SK-N-SH treated with all-trans-retinoic acid at 6 μM for 48 hours (cell line): Measurements from ENCODE around the gene TLR9.

Experiments used
- ARNTL ChIP-seq: fragments of 450-650 bp; formaldehyde crosslinking; IDR thresholded peaks from 2 replicates; pipeline ENCODE4 v1.5.0; 2020; ENCODE audit warnings: low read depth, mild to moderate bottlenecking, moderate library complexity, borderline replicate concordance
- CREB5 ChIP-seq: fragments of 250-450 bp; sonication (Bioruptor Pico); IDR thresholded peaks from 2 replicates; pipeline ENCODE4 v1.5.1; 2020; ENCODE audit warnings: low read depth, mild to moderate bottlenecking, moderate library complexity
- CSDC2 ChIP-seq: fragments of 250-450 bp; sonication (Bioruptor Pico); IDR thresholded peaks from 2 replicates; pipeline ENCODE4 v1.5.0; 2020; ENCODE audit warnings: mild to moderate bottlenecking, moderate library complexity
- OSR1 ChIP-seq: fragments of 250-450 bp; sonication (Bioruptor Pico); IDR thresholded peaks from 2 replicates; pipeline ENCODE4 v1.8.0; 2022; ENCODE audit warnings: moderate library complexity, mild to moderate bottlenecking, inconsistent platforms
- SNAI2 ChIP-seq: fragments of 250-450 bp; sonication (Bioruptor Pico); IDR thresholded peaks from 2 replicates; pipeline ENCODE4 v1.5.0; 2020; ENCODE audit warnings: mild to moderate bottlenecking, moderate library complexity
- ZC3H10 ChIP-seq: fragments of 250-450 bp; sonication (Bioruptor Pico); IDR thresholded peaks from 2 replicates; pipeline ENCODE4 v1.5.1; 2021; ENCODE audit warnings: mild to moderate bottlenecking, moderate library complexity
- ZFP30 ChIP-seq: fragments of 450-650 bp; formaldehyde crosslinking; IDR thresholded peaks from 2 replicates; pipeline ENCODE4 v1.5.0; 2022; ENCODE audit warnings: mild to moderate bottlenecking, moderate library complexity
- TF ChIP-seq, protein P1 (sequence below): fragments of 250-450 bp; sonication (Bioruptor Pico); IDR thresholded peaks from 2 replicates; pipeline ENCODE4 v1.8.0; 2021; ENCODE audit warnings: low read depth, mild to moderate bottlenecking, moderate library complexity, borderline replicate concordance
- TF ChIP-seq, protein P2 (sequence below): fragments of 250-450 bp; sonication (Bioruptor Pico); IDR thresholded peaks from 2 replicates; pipeline ENCODE4 v1.8.0; 2020; ENCODE audit warnings: mild to moderate bottlenecking, moderate library complexity, borderline replicate concordance

- TF ChIP-seq ZC3H10 (CRISPR knock-in tag) (no peak), SNAI2 (CRISPR knock-in tag) (no peak), ZFP30 (CRISPR knock-in tag) (no peak), OSR1 (CRISPR knock-in tag) (no peak), CSDC2 (CRISPR knock-in tag) (no peak), CREB5 (CRISPR knock-in tag) (no peak), ARNTL (CRISPR knock-in tag) (no peak)
- TF ChIP-seq, protein P1, sequence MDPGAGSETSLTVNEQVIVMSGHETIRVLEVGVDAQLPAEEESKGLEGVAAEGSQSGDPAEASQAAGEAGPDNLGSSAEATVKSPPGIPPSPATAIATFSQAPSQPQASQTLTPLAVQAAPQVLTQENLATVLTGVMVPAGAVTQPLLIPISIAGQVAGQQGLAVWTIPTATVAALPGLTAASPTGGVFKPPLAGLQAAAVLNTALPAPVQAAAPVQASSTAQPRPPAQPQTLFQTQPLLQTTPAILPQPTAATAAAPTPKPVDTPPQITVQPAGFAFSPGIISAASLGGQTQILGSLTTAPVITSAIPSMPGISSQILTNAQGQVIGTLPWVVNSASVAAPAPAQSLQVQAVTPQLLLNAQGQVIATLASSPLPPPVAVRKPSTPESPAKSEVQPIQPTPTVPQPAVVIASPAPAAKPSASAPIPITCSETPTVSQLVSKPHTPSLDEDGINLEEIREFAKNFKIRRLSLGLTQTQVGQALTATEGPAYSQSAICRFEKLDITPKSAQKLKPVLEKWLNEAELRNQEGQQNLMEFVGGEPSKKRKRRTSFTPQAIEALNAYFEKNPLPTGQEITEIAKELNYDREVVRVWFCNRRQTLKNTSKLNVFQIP (CRISPR knock-in tag): no peak
- TF ChIP-seq, protein P2, sequence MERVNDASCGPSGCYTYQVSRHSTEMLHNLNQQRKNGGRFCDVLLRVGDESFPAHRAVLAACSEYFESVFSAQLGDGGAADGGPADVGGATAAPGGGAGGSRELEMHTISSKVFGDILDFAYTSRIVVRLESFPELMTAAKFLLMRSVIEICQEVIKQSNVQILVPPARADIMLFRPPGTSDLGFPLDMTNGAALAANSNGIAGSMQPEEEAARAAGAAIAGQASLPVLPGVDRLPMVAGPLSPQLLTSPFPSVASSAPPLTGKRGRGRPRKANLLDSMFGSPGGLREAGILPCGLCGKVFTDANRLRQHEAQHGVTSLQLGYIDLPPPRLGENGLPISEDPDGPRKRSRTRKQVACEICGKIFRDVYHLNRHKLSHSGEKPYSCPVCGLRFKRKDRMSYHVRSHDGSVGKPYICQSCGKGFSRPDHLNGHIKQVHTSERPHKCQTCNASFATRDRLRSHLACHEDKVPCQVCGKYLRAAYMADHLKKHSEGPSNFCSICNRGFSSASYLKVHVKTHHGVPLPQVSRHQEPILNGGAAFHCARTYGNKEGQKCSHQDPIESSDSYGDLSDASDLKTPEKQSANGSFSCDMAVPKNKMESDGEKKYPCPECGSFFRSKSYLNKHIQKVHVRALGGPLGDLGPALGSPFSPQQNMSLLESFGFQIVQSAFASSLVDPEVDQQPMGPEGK: no peak
Measured at GRCh38 chr3:52176180-52176752, 49.2 kb downstream of the TLR9 start.
